Measurements from ENCODE around the gene HVCN1.
"Not testable (repeated sequence)": the region's sequence is repeated elsewhere in the genome, so short reads cannot be mapped to it uniquely, and the experiment has no call there.

Gene HVCN1

GRCh38 chr12:110688446-110689280 lies at the start of gene HVCN1:
Gene HVCN1, minus strand, starts transcription at chr12:110689115. Its CDS starts 5,870 bp downstream, at chr12:110683245.
- no peak for DNase-seq

- no peak for DNase-seq
Measured at GRCh38 chr12:110737532-110737931, 48.6 kb upstream of the HVCN1 start.

- DNase-seq = not testable (repeated sequence)
Measured at GRCh38 chr12:110737016-110737415, 48.1 kb upstream of the HVCN1 start.

- DNase-seq = no peak
Measured at GRCh38 chr12:110733900-110734299, 45.0 kb upstream of the HVCN1 start.

GRCh38 chr12:110733089-110733715 lies 44.3 kb upstream of the HVCN1 start:
- no peak for DNase-seq

GRCh38 chr12:110732572-110732971 lies 43.7 kb upstream of the HVCN1 start:
- DNase-seq = no peak

GRCh38 chr12:110731479-110731878 lies 42.6 kb upstream of the HVCN1 start:
- no peak for DNase-seq

- no peak for DNase-seq
Measured at GRCh38 chr12:110728628-110729027, 39.7 kb upstream of the HVCN1 start.

- DNase-seq = no peak
Measured at GRCh38 chr12:110726708-110727369, 37.9 kb upstream of the HVCN1 start.

GRCh38 chr12:110726028-110726427 lies 37.1 kb upstream of the HVCN1 start:
- DNase-seq = no peak

- no peak for DNase-seq
Measured at GRCh38 chr12:110725267-110725666, 36.4 kb upstream of the HVCN1 start.

GRCh38 chr12:110722892-110723291 lies 34.0 kb upstream of the HVCN1 start:
- DNase-seq = not testable (repeated sequence)

GRCh38 chr12:110721570-110721969 lies 32.7 kb upstream of the HVCN1 start:
- DNase-seq = no peak

GRCh38 chr12:110720516-110720915 lies 31.6 kb upstream of the HVCN1 start:
- DNase-seq = no peak

- no peak for DNase-seq
Measured at GRCh38 chr12:110718222-110718908, 29.4 kb upstream of the HVCN1 start.

- DNase-seq = peak; percentile 5
Measured at GRCh38 chr12:110717037-110717436, 28.1 kb upstream of the HVCN1 start.

GRCh38 chr12:110708917-110709316 lies 20.0 kb upstream of the HVCN1 start:
- no peak for DNase-seq

GRCh38 chr12:110705309-110705708 lies 16.4 kb upstream of the HVCN1 start:
- DNase-seq = no peak

GRCh38 chr12:110704750-110705149 lies 15.8 kb upstream of the HVCN1 start:
- DNase-seq = peak; percentile 47

- DNase-seq = no peak
Measured at GRCh38 chr12:110704231-110704630, 15.3 kb upstream of the HVCN1 start.

- no peak for DNase-seq
Measured at GRCh38 chr12:110702081-110702480, 13.2 kb upstream of the HVCN1 start.

GRCh38 chr12:110699591-110700445 lies 10.9 kb upstream of the HVCN1 start:
- DNase-seq = no peak
